ENCODE results near the gene COL11A2.

- TF ChIP-seq CTCF (IDR thresholded peaks at IDR 0.05; ENCODE audit: low read depth, low read length): no peak
- TF ChIP-seq POLR2A (IDR thresholded peaks at IDR 0.05; ENCODE audit: extremely low read depth, insufficient read length): no peak
Measured at GRCh38 chr6:33209856-33210255, 17.6 kb upstream of the COL11A2 start.

All from NB4 (cell line).